ENCODE measurements around the gene C1orf74. TPM values are rescaled to one million over a fixed set of nuclear protein-coding genes. Genes with fewer than 3 reads are reported as not detected.

C1orf74 gene
- total RNA-seq, 1 experiment from 2014 or later: 4.6 TPM

DNA sequence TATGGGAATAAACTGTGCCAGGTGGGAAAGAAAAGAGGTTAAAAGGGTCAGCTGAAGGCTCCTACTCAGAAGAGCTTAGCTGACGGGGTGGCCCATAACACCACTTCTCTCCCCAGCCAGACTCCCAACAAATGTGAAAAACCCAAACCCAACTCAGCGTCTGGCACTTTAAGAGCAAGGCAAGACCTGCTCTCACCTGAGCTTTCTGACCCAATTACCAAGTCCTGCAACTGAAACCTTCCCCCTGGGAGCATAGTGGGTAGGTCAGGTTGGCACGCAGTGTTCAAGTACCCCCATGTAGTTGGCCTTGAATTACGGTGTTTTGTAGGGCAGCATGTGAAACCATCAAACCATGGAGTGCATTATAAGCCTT lies 18.4 kb upstream of the C1orf74 start (continued):
- TF ChIP-seq STAT6 (CRISPR knock-in tag; conservative IDR thresholded peaks at IDR 0.05; ENCODE audit: low read depth) (no peak), ZNF671 (CRISPR knock-in tag; IDR thresholded peaks at IDR 0.05) (no peak), CREB1 (CRISPR knock-in tag; IDR thresholded peaks at IDR 0.05) (no peak), GRHL2 (CRISPR knock-in tag; IDR thresholded peaks at IDR 0.05; ENCODE audit: insufficient replicate concordance, severe bottlenecking) (no peak), FOXP1 (CRISPR knock-in tag; IDR thresholded peaks at IDR 0.05; ENCODE audit: borderline replicate concordance) (no peak), ZNF232 (CRISPR knock-in tag; IDR thresholded peaks at IDR 0.05) (no peak), ESRRA (CRISPR knock-in tag; IDR thresholded peaks at IDR 0.05; ENCODE audit: borderline replicate concordance) (no peak), ZMAT4 (CRISPR knock-in tag; IDR thresholded peaks at IDR 0.05) (no peak), TP53 (CRISPR knock-in tag; IDR thresholded peaks at IDR 0.05) (no peak)

GRCh38 chr1:209802117-209802779 lies 17.9 kb upstream of the C1orf74 start:
- POLR2A ChIA-PET: no interaction called here
- Mint-ChIP-seq H3K4me1 (peaks cover 13% of the 10 kb centered on the region), H3K36me3 (no peaks in the 10 kb centered on the region), H3K27ac (no peak overlapping the region), H3K4me3 (no peak overlapping the region), H3K27me3 (ENCODE audit: low read depth) (no peaks in the 10 kb centered on the region; the same call in 1 of the 2 replicates), H3K9me3 (no peaks in the 10 kb centered on the region)
- CTCF ChIA-PET: interaction anchor here (1.2 kb wide), 1 partner anchor 54 kb away, joined by 3 read pairs; no protein-coding TSS in a partner anchor
- ATAC-seq: no peak
- no peak for DNase-seq (ENCODE audit: low spot score)
- TF ChIP-seq, protein P1, sequence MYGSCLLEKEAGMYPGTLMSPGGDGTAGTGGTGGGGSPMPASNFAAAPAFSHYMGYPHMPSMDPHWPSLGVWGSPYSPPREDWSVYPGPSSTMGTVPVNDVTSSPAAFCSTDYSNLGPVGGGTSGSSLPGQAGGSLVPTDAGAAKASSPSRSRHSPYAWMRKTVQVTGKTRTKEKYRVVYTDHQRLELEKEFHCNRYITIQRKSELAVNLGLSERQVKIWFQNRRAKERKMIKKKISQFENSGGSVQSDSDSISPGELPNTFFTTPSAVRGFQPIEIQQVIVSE (CRISPR knock-in tag; IDR thresholded peaks at IDR 0.05; ENCODE audit: borderline replicate concordance): no peak
- TF ChIP-seq GTF2I (CRISPR knock-in tag; conservative IDR thresholded peaks at IDR 0.05) (no peak), ZNF121 (CRISPR knock-in tag; IDR thresholded peaks at IDR 0.05) (no peak), NFYB (CRISPR knock-in tag; conservative IDR thresholded peaks at IDR 0.05; ENCODE audit: low read depth) (no peak), CREB1 (CRISPR knock-in tag; IDR thresholded peaks at IDR 0.05) (no peak), ZMAT4 (CRISPR knock-in tag; IDR thresholded peaks at IDR 0.05) (no peak), JUN (CRISPR knock-in tag; IDR thresholded peaks at IDR 0.05) (no peak), ZNF671 (CRISPR knock-in tag; IDR thresholded peaks at IDR 0.05) (no peak), SMAD3 (CRISPR knock-in tag; IDR thresholded peaks at IDR 0.05; ENCODE audit: borderline replicate concordance) (no peak)
- TF ChIP-seq, protein P2, sequence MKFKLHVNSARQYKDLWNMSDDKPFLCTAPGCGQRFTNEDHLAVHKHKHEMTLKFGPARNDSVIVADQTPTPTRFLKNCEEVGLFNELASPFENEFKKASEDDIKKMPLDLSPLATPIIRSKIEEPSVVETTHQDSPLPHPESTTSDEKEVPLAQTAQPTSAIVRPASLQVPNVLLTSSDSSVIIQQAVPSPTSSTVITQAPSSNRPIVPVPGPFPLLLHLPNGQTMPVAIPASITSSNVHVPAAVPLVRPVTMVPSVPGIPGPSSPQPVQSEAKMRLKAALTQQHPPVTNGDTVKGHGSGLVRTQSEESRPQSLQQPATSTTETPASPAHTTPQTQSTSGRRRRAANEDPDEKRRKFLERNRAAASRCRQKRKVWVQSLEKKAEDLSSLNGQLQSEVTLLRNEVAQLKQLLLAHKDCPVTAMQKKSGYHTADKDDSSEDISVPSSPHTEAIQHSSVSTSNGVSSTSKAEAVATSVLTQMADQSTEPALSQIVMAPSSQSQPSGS (CRISPR knock-in tag; IDR thresholded peaks at IDR 0.05; ENCODE audit: borderline replicate concordance, low read depth): no peak
- TF ChIP-seq, protein P3, sequence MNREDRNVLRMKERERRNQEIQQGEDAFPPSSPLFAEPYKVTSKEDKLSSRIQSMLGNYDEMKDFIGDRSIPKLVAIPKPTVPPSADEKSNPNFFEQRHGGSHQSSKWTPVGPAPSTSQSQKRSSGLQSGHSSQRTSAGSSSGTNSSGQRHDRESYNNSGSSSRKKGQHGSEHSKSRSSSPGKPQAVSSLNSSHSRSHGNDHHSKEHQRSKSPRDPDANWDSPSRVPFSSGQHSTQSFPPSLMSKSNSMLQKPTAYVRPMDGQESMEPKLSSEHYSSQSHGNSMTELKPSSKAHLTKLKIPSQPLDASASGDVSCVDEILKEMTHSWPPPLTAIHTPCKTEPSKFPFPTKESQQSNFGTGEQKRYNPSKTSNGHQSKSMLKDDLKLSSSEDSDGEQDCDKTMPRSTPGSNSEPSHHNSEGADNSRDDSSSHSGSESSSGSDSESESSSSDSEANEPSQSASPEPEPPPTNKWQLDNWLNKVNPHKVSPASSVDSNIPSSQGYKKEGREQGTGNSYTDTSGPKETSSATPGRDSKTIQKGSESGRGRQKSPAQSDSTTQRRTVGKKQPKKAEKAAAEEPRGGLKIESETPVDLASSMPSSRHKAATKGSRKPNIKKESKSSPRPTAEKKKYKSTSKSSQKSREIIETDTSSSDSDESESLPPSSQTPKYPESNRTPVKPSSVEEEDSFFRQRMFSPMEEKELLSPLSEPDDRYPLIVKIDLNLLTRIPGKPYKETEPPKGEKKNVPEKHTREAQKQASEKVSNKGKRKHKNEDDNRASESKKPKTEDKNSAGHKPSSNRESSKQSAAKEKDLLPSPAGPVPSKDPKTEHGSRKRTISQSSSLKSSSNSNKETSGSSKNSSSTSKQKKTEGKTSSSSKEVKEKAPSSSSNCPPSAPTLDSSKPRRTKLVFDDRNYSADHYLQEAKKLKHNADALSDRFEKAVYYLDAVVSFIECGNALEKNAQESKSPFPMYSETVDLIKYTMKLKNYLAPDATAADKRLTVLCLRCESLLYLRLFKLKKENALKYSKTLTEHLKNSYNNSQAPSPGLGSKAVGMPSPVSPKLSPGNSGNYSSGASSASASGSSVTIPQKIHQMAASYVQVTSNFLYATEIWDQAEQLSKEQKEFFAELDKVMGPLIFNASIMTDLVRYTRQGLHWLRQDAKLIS (CRISPR knock-in tag; IDR thresholded peaks at IDR 0.05; ENCODE audit: borderline replicate concordance): no peak

Measured in WTC11 (cell line).